ENCODE measurements around the gene CCSER2.

- TF ChIP-seq EZH2 (IDR thresholded peaks at IDR 0.05) (no peak), POLR2AphosphoS5 (IDR thresholded peaks at IDR 0.05; ENCODE audit: borderline replicate concordance, low read depth, low read length) (no peak)
Measured at GRCh38 chr10:84348447-84348846, 20.1 kb downstream of the CCSER2 start.

Measured in SK-N-MC (cell line).